Measurements from ENCODE around the gene LRPAP1. TPM values are rescaled to one million over a fixed set of nuclear protein-coding genes. Genes with fewer than 3 reads are reported as not detected.
"Not testable (repeated sequence)": the region's sequence is repeated elsewhere in the genome, so short reads cannot be mapped to it uniquely, and the experiment has no call there.

Gene LRPAP1
- total RNA-seq, 2 donors from 2014 or later, result 175 to 270 TPM

- DNase-seq (ENCODE audit: low spot score), result no peak
- TF ChIP-seq POLR2A (IDR thresholded peaks at IDR 0.05) (no peak), CTCF (IDR thresholded peaks at IDR 0.05) (no peak), POLR2AphosphoS5 (IDR thresholded peaks at IDR 0.05) (no peak)
- Histone ChIP-seq H3K4me1 (replicated peaks) (no peaks in the 10 kb centered on the region), H3K9me3 (no peaks in the 10 kb centered on the region), H3K4me3 (no peak overlapping the region), H3K27ac (no peak overlapping the region), H3K36me3 (peaks cover 10 to 14% of the 10 kb centered on the region in 2 donors), H3K27me3 (replicated peaks; ENCODE audit: insufficient read depth) (no peaks in the 10 kb centered on the region)
- intact Hi-C loops (cut with DNase I), result no loop called here
- WGBS, result 94% methylated on average over 13 of the region's 13 CpGs
Observed at GRCh38 chr4:3512279-3512678, 19.9 kb downstream of the LRPAP1 start.

GRCh38 chr4:3511601-3512000 lies 20.6 kb downstream of the LRPAP1 start:
- DNase-seq (ENCODE audit: low spot score); H3K27me3 ChIP-seq (replicated peaks; ENCODE audit: insufficient read depth); H3K36me3 ChIP-seq; intact Hi-C loops (cut with DNase I); H3K27ac ChIP-seq; H3K9me3 ChIP-seq; H3K4me1 ChIP-seq (replicated peaks); H3K4me3 ChIP-seq: not testable (repeated sequence)
- WGBS, result 94% methylated on average over 20 of the region's 27 CpGs

- H3K36me3 ChIP-seq, result peaks cover 0 to 9% of the 10 kb centered on the region in 2 donors
- no peaks in the 10 kb centered on the region for H3K9me3 ChIP-seq
Observed at GRCh38 chr4:3511187-3511586, 21.0 kb downstream of the LRPAP1 start.

GRCh38 chr4:3510481-3510880 lies 21.7 kb downstream of the LRPAP1 start:
- peaks cover 0 to 9% of the 10 kb centered on the region in 2 donors for H3K36me3 ChIP-seq
- H3K9me3 ChIP-seq, result no peaks in the 10 kb centered on the region
- no peak for TF ChIP-seq CTCF (IDR thresholded peaks at IDR 0.05)
- no peak for TF ChIP-seq POLR2AphosphoS5 (IDR thresholded peaks at IDR 0.05)
- no peak for TF ChIP-seq POLR2A (IDR thresholded peaks at IDR 0.05)
- 88% methylated on average over 16 of the region's 16 CpGs for WGBS
- no peak for DNase-seq (ENCODE audit: low spot score)
- intact Hi-C loops (cut with DNase I), result no loop called here
- H3K4me3 ChIP-seq, result no peak overlapping the region
- H3K27ac ChIP-seq, result no peak overlapping the region
- H3K27me3 ChIP-seq (replicated peaks; ENCODE audit: insufficient read depth), result no peaks in the 10 kb centered on the region
- no peaks in the 10 kb centered on the region for H3K4me1 ChIP-seq (replicated peaks)

More at GRCh38 chr4:3511187-3511586, 21.0 kb downstream of the LRPAP1 start:
- DNase-seq (ENCODE audit: low spot score), result no peak
- H3K4me3 ChIP-seq, result no peak overlapping the region
- H3K4me1 ChIP-seq (replicated peaks), result no peaks in the 10 kb centered on the region
- intact Hi-C loops (cut with DNase I), result no loop called here
- no peak for TF ChIP-seq POLR2A (IDR thresholded peaks at IDR 0.05)
- no peak for TF ChIP-seq CTCF (IDR thresholded peaks at IDR 0.05)
- no peak for TF ChIP-seq POLR2AphosphoS5 (IDR thresholded peaks at IDR 0.05)
- no peak overlapping the region for H3K27ac ChIP-seq
- WGBS, result 96% methylated on average over 6 of the region's 6 CpGs
- H3K27me3 ChIP-seq (replicated peaks; ENCODE audit: insufficient read depth), result no peaks in the 10 kb centered on the region

GRCh38 chr4:3508542-3508941 lies 23.7 kb downstream of the LRPAP1 start:
- Histone ChIP-seq H3K4me1 (replicated peaks) (no peaks in the 10 kb centered on the region), H3K9me3 (no peaks in the 10 kb centered on the region), H3K4me3 (no peak overlapping the region), H3K36me3 (no peaks in the 10 kb centered on the region), H3K27ac (no peak overlapping the region), H3K27me3 (replicated peaks; ENCODE audit: insufficient read depth) (no peaks in the 10 kb centered on the region)
- no peak for DNase-seq (ENCODE audit: low spot score)
- 87% methylated on average over 10 of the region's 10 CpGs for WGBS
- intact Hi-C loops (cut with DNase I), result no loop called here
- no peak for TF ChIP-seq POLR2A (IDR thresholded peaks at IDR 0.05)
- no peak for TF ChIP-seq POLR2AphosphoS5 (IDR thresholded peaks at IDR 0.05)
- no peak for TF ChIP-seq CTCF (IDR thresholded peaks at IDR 0.05)

Data from prostate gland (tissue), 2 donors.